A549 treated with AZD9567 at 1 μM for 4 hours (cell line): ENCODE results near the gene DERL2. TPM values are rescaled to one million over a fixed set of nuclear protein-coding genes. Genes with fewer than 3 reads are reported as not detected.

Experiments
- total RNA-seq: library from RNA; stranded (reverse); fragments of 200-300 nt; extraction: Qiagen RNA extraction; gene quantifications from 5 replicates; pipeline ENCODE4 v1.2.3, GENCODE V29; 2022; ENCODE audit not compliant: insufficient read depth

The DERL2 gene
- total RNA-seq: 104 to 112 TPM (median 110 TPM) in 5 replicates

GRCh38 chr17:5485270-5486205 lies at the start of gene DERL2:
Gene DERL2 (minus strand): TSS chr17:5486178. CDS start chr17:5486161, 17 bp downstream.

DNA sequence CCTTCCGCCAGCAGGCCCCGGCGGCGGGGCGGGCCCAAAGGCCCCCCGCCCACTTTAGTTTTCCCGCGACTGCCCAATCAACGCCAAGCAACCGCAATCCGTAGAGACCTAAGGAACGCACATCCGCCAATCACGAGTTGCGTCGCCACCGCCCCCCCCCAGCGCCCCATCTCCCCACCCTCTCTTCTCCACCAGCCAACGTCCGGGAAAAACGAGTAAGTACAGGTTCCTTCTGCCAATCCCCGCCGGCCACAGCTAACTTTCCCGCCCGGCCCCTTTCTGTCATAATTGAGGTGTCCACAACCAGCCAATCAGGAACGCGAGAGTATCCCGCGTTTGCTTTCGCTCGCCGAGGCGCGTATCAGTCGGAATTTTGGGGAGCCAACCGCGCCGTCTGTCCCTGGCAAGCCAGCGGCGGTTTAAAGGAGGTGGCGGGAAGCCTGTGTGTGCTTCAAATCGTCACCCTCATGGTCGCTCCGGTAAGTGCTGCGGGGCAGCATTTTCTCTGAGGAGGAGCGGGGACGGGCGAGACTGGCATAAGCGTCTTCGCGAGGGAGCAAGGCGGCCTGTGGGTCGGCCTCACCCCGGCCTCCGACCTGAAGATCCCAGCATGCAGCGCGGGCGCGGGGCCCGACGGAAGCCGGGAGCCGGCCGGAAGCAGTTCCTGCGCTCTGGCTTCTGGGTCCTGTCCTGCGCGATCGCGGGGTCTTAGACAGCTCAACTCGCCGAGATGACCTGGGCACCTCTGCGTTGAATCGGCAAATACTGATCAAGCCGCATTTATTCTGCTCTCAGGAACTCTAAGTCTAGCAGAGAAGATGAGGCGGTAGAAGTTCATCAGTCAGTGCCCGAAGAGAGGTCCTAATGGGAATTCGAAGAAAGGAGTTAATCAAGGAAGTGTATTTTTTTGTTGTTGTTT lies 487 bp upstream of the DERL2 start, which contains the start of gene MIS12:
Gene MIS12 (plus strand): TSS at position 361 of the 919 bp plus-strand sequence. CDS start 2,297 bp downstream, outside the sequence.

DNA sequence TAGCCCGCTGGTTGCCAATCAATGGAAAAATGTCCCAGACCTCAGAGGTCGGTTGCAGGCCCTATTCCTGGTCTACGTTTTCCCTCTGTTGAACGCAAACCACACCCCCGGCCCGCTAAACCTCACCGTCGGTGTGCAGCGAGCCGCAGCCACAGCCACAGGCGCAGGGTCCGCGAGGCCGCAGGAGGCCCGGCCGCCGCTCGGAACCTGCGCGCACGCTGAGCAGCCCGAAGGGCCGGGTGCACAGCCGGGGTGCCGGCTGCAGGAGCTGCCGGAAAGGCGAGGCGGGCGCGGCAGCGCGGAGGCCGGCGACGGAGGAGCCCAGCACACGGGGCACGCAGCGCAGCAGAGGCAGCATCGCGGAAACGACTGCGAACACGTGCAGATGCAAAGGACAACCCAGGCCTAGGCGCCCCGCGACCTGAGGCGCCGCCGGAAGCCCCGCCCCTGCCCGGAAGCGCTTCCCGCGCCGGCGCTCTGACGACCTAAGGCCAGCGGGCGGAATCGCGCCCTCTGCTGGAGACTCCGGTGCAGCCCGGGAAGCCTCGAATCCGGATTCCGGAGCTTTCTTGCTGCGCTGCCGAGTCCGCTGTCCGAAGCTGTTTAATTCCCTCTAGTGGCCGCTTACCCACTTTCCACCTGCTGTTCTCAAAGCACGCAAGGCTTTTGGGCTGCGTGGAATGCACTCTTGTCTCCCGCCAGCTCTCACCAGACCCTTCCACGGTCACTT lies 47.1 kb downstream of the DERL2 start, which contains the start of gene C1QBP:
Gene C1QBP (minus strand): TSS at position 440 of the 730 bp plus-strand sequence. CDS start 82 bp downstream, at position 358.

Other genes starting within 250 kb of the DERL2 start
- gene RABEP1, start 203.9 kb downstream of the DERL2 start, total RNA-seq: 27.9 to 43.9 TPM (median 41.2 TPM) in 5 replicates
- 75.5 to 144 TPM (median 84.8 TPM) in 5 replicates for gene NUP88, start 66.5 kb downstream of the DERL2 start, total RNA-seq
- 34.5 to 42.1 TPM (median 35.9 TPM) in 5 replicates for gene RPAIN, start 66.0 kb downstream of the DERL2 start, total RNA-seq
- 521 to 583 TPM (median 568 TPM) in 5 replicates for gene C1QBP, start 47.0 kb downstream of the DERL2 start, total RNA-seq
- 23.1 to 30.9 TPM (median 29.2 TPM) in 5 replicates for gene DHX33, start 17.2 kb downstream of the DERL2 start, total RNA-seq
- 15.8 to 18.7 TPM (median 15.9 TPM) in 5 replicates for gene MIS12, start 388 bp upstream of the DERL2 start, total RNA-seq
- gene NLRP1, start 98.3 kb upstream of the DERL2 start, total RNA-seq: 2.1 to 3.4 TPM (median 2.4 TPM) in 5 replicates